Gastroesophageal sphincter (tissue), 3 donors: ENCODE data around the gene UCN3.

ENCODE experiments used
- POLR2A ChIP-seq, 2 donors: fragments of 450-650 bp; IDR thresholded peaks; one replicate each; pipeline ENCODE4 v1.6.1; 2017; ENCODE audit warnings: antibody characterized with exemption in 2 of 2, mild to moderate bottlenecking in 2 of 2, moderate library complexity in 1 of 2
- TF ChIP-seq, protein P1 (sequence below), 4 experiments: fragments of 200-600 bp in 2 of 4; fragments of 450-650 bp in 2 of 4; sonication (generic) in 1 of 4; IDR thresholded peaks; one replicate each; pipeline ENCODE4 v1.5.1; 2017 to 2019; ENCODE audit warnings: antibody characterized with exemption in 4 of 4, mild to moderate bottlenecking in 2 of 4, moderate library complexity in 2 of 4

GRCh38 chr10:5355594-5356301, 9.0 kb upstream of the UCN3 start:
- TF ChIP-seq, protein P1, sequence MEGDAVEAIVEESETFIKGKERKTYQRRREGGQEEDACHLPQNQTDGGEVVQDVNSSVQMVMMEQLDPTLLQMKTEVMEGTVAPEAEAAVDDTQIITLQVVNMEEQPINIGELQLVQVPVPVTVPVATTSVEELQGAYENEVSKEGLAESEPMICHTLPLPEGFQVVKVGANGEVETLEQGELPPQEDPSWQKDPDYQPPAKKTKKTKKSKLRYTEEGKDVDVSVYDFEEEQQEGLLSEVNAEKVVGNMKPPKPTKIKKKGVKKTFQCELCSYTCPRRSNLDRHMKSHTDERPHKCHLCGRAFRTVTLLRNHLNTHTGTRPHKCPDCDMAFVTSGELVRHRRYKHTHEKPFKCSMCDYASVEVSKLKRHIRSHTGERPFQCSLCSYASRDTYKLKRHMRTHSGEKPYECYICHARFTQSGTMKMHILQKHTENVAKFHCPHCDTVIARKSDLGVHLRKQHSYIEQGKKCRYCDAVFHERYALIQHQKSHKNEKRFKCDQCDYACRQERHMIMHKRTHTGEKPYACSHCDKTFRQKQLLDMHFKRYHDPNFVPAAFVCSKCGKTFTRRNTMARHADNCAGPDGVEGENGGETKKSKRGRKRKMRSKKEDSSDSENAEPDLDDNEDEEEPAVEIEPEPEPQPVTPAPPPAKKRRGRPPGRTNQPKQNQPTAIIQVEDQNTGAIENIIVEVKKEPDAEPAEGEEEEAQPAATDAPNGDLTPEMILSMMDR (IDR thresholded peaks at IDR 0.05): no peak
- no peak for TF ChIP-seq POLR2A (IDR thresholded peaks at IDR 0.05)
